Measurements from ENCODE around the gene CTSA.
"Not testable (repeated sequence)": the region's sequence is repeated elsewhere in the genome, so short reads cannot be mapped to it uniquely, and the experiment has no call there.

Gene CTSA

DNA sequence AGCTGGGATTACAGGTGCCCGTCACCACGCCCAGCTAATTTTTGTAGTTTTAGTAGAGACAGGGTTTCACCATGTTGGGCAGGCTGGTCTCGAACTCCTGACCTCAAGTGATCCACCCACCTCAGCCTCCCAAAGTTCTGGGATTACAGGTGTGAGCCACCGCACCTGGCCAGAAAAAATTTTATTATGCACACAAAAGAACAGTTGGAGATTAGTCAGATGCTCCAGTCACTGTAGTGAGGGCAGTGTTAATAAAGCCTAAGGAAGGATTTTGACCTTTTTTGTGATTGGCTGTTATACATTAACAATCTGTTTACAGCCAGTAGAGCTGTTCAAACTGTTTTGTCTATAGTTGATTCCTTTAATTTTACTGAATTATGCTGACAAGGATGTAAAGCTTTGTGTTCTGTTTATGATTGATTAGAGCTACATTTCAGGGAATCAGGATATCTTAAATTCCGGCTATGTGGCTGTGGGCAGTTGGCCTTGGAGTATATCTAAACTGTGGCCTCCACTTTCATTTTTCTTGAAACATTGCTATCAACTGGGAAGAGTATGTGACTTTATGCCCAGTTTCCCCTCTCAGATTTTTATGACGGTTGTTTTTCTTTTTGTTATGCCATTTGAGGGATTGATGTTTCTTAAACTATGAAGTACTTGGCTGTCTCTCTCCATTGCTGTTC, 23.9 kb upstream of the CTSA start:
- no peak for DNase-seq (ENCODE audit: low read depth)

DNA sequence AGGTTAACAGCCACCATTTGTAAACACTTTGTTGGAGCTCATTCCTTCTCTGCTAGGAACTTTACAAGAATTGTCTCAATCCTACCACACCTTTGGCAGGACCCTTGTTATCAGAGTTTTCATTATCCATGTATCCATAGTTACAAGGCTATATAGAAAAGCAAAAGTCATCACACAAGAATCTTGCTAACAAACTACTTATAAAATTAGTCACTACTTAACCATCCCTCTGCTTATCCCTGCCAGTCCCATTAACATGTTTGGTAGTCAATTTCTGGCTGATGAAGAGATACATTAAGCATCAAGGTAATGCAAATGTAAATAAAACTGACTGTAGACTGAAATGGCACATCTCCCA, 23.3 kb upstream of the CTSA start:
- DNase-seq (ENCODE audit: low read depth) = no peak

DNA sequence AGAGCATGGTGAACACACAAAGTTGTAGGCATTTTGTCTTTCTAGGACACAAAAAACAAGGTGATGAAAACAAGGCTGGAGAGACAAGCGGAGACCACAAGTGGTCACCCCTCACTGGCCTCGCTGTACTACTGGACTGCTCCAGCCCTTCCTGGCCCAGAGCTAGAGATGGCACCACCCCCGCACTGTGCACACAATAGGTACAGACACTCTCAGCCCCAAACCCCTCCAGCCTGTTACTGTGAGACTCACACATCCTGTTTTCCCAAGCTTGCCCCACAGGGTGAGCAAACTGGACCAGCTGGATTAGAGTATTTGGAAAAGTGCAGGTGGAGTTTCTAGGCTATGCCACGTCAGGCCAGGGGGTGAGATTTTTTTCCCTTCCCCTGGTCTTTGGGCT, 18.5 kb upstream of the CTSA start:
- no peak for DNase-seq (ENCODE audit: low read depth)

DNA sequence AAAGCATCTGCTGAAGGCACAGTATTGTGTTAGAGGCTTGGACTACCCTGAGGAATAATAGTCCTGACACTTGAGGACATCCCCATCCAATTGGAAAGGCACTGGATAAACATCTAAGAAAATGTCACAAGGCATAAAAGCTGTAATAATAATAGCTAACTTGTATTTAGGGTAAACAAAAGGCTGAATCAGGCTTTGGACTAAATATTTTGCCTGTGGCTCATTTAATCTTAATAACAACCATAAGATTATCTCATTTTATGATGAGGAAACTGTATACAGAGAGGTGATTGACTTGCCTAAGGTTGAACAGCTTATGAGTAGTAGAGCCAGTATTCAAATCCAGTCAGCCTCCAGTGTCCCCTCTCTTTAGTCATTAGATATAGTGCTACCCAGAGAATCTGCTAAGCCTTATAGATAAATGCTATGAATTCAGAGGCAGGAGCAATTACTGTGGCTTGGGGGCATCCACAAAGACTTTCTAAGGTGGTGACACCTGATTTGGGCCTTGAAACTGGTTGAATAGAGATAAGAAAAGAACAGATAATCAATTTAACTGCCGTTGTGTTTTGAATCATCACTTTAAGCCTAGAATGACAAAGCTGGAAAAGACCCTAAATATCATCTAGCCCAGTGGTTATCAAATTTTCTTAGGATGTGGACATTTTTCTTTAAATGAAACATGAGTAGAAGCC, 17.6 kb upstream of the CTSA start:
- no peak for DNase-seq (ENCODE audit: low read depth)

DNA sequence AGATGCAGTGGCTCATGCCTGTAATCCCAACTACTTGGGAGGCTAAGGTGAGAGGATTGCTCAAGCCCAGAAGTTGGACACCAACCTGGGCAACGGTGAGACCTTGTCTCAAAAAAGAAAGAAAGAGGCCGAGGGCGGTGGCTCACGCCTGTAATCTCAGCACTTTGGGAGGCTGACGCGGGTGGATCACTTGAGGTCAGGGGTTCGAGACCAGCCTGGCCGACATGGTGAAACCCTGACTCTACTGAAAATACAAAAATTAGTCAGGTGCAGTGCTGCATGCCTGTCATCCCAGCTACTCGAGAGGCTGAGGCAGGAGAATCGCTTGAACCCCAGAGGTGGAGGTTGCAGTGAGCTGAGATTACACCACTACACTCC, 17.0 kb upstream of the CTSA start:
- DNase-seq (ENCODE audit: low read depth) = not testable (repeated sequence)

DNA sequence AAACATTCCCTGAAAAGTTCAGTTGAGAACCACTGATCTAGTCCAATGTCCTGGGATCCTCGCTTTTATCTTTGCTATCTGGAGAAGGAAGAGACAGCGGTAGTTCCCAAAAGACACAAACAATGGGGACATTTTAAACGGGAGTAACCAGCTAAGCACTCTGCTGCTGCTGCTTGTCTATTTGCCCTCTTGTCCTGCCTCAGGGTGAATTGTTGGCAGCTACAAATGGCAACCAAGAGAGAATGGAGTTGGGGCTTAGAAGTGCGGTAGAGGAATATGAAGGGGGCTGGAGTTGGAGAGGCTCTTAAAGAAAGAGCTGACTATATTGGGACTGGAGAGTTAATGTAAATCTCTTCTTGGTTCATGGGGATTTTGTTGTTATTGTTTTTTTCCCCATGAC, 16.6 kb upstream of the CTSA start:
- DNase-seq (ENCODE audit: low read depth) = no peak

DNA sequence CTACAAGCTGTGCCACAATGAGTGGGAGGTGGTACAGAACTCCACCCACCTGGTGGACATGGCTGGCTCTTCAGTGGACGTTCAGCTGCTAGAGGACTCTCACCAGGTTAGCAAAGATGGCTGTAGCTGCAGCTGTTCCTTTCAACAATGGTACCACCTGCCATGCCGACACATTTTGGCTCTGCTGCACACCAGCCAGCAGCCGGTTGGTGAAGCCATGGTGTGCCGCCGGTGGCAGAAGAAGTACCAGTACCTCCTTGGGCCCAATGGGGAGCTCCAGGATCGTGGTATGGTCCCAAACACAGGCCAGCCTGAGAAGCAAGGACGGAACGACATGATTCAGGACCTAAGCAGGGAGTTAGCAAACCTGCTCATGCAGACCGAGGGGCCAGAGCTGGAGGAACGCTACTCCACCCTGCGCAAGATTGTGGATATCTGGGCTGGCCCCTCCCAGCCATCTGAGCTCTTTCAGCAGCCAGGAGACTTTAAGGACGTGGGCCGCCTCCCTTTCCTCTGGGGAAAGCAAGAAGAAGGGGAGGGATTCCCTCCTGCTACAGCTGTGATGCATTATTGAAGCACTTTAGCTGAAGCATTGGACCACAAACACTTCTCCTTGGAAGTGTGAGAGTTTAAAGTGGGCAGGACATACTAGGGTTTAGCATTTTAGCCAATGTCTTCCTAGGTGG, 12.9 kb upstream of the CTSA start:
- DNase-seq (ENCODE audit: low read depth) = no peak

DNA sequence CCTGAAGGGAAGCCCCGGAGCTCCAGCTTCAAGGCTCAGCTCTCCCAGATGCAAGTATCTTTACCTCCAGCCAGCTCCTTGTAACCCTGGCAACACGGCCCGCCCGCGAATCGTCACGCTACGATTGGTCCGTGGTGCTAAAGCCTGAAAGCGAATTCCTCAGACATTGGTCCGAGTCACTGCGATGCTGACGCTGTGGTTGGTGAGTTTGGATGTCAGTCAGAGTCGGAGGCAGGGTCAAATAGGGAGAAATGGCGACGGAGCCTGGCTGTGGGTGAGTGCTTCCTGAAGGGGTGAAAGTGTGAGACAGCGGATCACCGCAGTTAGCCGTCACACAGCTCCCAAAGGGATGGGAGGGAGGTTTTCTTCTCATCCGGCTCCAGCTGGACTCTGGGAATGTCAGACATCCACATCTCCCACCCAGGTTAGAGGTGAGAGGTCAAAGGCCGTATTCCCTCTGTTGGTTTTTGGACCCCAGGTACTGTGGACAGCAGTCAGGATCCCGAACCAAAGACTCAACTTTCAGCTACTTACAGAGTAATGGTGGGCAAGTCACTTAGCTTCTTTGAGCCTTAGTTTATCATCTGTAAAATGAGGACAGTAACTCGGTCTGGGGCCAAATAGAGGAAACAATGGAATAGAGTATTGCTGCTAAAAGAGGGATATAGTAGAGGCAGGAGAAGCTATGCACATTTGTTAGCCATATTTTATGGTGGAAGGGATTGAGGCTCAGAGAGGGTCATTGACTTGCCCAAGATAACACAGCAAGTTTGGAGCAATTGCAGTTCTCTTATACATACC, 9.9 kb upstream of the CTSA start, which contains the start of gene ZSWIM1:
Gene ZSWIM1, plus strand, starts transcription at position 240 of the 801 bp plus-strand sequence. CDS start 1,366 bp downstream, outside the sequence.
- DNase-seq (ENCODE audit: low read depth) = peak; percentile 90

DNA sequence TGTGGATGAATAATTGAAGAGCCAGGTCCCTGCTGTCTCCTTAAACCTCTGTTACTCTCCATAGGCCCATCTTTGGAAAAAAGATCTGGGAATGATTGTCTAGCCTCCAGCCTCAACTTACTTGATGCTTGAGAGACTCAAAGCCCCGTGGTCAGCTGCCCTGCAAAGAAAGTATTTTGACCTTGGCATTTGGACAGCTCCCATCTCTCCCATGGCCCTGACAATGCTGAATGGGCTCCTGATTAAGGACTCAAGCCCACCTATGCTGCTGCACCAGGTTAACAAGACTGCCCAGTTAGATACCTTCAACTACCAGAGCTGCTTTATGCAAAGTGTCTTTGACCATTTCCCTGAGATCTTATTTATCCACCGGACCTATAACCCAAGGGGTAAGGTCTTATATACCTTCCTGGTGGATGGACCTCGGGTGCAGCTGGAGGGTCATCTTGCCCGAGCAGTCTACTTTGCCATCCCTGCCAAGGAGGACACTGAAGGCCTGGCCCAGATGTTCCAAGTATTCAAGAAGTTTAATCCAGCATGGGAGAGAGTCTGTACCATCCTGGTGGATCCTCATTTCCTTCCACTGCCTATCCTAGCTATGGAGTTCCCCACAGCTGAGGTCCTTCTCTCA, 8.6 kb upstream of the CTSA start:
- DNase-seq (ENCODE audit: low read depth) = no peak

DNA sequence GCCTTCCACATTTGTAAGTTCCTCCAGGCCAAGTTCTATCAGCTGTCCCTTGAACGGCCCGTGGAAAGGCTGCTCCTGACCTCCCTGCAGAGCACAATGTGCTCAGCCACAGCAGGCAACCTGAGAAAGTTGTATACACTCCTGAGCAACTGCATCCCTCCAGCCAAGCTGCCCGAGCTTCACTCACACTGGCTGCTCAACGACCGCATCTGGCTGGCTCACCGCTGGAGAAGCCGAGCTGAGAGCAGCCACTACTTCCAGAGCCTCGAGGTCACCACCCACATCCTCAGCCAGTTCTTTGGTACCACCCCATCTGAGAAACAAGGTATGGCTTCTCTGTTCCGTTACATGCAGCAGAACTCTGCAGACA, 8.1 kb upstream of the CTSA start:
- no peak for DNase-seq (ENCODE audit: low read depth)

DNA sequence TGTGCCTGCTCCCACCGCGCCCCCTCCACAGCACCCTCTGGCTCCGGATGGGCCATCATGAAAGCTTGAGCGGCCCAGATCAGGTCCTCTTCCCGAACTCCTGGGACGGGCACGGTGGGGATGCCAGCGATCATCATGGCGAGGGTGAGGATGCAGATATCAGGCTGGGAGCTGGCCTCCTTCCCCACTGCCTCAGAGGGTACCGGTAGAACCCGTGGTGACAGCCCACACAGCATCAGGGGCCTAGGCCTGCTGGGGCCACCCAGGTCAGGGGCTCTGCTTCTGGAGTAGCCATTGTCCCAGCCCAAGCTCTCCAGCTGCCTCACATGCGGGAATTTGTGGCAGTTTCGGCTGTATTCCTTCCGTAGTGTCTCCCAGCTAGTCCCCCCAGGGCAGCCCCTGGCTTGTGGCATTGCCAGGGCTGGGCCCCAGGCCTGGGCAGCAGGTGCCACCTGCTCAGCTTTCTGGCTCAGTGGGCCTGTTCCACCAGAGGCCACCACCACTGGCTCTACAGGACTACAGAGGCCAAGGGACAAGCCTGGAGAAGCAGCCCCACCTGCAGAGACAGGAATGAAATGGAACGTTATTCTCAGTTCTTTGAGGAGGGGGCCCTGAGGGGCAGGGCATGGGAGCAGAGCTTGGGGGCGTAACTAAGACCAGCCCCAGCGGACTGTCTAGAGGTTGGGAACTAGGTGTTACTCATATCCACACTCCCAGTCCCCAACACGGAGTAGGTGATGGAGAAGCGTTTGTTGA, 4.4 kb upstream of the CTSA start:
- no peak for DNase-seq (ENCODE audit: low read depth)

DNA sequence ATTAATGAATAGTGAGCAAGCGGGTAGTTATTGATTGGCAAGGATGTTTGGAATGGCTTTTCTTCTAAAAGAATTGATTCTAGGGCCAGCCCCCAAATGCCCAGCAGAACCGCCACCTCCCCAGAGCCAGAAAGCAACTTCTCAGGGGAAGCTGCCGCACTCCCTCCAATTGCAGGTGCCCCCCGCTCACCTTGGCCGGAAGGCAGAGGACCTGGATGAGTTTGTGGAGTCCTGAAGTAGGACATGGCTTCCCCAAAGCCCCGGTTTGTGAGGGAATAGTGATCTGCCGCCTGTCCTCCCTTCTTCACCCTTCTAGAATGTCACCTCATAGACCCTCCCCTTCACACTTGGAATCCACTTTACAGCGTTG, 3.8 kb upstream of the CTSA start, which contains the start of gene SPATA25:
Gene SPATA25, minus strand, starts transcription at position 277 of the 370 bp plus-strand sequence. Its CDS starts 32 bp downstream, at position 245.
- no peak for DNase-seq (ENCODE audit: low read depth)

DNA sequence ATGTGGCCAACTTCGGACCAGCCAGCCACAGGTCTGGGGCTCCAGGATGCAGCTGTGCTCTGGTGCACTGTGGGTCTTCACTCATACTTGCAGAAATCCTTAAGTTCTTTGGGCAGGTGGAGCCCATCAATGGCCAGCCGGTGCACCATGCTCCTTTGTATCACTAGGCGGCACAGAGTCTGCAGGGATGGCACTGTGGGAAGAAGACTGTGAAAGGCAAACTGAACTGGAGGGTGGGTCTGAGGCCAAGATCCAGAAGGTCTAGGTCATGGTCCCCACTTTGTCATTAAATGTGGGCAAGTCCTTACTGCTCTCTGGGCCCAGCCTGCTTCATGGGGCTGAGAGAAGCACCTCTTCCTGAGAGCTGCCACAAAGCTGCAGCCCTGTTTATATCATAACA, 2.5 kb upstream of the CTSA start:
- DNase-seq (ENCODE audit: low read depth) = no peak

DNA sequence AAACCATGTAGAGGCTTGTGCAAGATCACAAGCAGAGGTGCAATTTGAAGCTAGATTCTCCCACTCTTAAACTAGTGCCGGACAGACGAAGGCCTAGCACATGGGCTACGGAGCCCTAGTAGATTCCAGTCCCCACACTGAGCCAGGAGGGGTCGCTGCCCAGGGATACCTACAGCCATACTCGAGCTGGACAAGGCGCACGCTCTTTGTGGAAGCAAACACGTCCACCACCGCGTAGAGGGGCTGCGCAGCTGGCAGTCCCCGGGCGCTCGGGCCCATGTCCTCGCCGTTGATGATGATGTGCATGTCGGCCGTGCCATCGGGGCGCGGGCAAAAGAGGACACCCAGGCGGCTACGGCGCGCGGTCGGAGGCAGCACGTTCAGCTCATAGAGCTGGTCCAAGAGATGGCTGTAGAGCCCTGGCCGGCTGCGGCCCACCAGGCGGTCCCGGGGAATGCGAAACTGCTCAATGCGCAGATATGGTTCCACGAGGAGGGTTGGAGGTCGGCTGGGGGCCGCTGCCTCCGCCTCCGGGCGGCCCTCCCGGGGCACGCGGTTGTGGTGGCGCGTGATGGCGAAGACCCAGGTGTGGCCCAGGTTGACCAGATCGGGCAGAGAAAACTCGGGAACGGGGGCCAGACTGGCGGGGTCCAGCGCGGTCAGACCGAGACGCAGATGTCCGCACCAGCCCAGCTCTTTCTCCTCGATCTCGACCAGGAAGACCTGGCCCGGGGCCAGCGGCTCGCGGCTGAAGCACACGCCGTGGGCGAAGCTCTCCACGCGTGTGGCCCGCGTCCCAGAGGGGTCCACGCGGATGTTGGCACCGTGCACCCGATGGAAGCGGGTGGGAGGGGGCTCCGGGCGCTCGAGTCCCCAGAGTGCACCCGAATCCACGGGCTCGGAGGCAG, 804 bp upstream of the CTSA start:
- no peak for DNase-seq (ENCODE audit: low read depth)

DNA sequence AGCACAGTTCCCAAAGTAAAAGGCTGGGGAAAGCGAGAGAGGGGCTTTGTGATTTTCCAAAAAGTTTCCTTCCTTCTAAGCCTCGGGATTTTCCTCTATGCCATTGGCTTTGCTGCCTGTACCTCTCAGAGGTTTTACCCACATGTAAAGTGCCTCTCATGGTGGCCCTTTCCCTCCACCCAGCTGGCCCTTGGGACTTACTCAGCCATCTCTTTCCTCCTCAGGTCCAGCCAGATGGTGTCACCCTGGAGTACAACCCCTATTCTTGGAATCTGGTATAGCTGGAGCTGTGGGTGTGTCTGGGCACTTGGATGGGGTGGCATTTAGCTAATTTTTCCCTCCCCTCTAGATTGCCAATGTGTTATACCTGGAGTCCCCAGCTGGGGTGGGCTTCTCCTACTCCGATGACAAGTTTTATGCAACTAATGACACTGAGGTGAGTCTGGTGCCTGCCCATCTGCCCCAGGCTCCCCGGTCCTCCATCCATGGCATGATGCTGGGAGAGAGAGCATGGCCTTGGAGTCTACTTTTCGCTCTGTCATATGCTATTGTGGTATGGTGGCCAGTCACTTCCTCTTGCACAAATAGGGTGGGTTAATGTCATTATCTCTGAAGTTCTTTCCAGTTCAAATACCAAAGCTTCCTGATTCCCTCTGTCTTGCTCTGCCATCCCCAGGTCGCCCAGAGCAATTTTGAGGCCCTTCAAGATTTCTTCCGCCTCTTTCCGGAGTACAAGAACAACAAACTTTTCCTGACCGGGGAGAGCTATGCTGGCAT, 1.1 kb downstream of the CTSA start:
- no peak for DNase-seq (ENCODE audit: low read depth)

DNA sequence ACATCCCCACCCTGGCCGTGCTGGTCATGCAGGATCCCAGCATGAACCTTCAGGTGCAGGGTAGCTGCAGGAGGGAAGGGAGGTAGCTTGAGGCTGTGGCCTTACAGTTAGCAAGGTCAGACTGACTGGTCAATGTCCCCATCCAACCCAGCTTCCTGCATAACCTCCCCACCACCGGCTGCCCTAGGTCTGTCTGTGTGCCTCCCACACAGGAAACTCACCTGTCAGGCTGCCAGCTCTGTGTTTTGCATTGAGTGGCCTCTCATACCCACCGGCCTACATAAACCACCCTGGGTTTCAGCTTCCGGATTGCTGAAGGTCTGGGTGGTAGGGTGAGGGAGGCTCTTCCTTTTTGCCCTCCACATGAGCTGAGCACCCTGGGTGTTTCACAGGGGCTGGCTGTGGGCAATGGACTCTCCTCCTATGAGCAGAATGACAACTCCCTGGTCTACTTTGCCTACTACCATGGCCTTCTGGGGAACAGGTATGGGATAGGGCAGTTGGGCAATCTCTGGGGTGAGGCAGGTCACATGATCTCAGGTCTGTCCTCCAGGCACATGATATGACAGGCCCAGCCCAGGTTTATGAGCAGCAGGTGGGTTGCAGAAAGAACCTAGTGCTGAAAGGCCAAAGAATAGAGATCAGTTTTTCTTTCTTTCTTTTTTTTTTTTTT, 1.8 kb downstream of the CTSA start:
- no peak for DNase-seq (ENCODE audit: low read depth)

DNA sequence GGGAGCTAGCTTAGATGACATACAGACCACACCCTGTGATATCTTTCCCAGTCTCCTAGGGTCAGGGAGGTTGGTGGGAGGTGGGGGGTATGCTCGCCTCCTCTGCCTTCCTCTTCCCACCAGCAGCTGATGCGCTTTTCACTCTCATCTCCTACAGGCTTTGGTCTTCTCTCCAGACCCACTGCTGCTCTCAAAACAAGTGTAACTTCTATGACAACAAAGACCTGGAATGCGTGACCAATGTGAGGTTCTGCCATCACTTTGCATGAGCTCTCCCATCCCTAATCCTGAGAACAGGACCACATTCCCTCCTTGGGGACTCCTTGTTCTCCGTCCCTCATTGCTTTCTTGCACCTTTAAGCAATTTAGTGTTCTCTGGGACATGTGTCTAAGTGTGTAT, 2.7 kb downstream of the CTSA start:
- no peak for DNase-seq (ENCODE audit: low read depth)

DNA sequence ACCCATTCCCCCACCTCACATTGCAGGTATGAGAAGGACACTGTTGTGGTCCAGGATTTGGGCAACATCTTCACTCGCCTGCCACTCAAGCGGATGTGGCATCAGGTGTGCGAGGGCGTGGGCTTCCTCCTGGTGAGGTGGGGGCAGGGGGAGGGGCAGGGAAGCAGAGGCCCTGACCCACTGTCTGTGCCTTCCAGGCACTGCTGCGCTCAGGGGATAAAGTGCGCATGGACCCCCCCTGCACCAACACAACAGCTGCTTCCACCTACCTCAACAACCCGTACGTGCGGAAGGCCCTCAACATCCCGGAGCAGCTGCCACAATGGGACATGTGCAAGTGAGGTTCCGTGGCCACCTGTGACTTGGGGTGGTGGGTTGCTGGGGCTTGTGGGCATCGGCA, 3.7 kb downstream of the CTSA start:
- DNase-seq (ENCODE audit: low read depth) = no peak

DNA sequence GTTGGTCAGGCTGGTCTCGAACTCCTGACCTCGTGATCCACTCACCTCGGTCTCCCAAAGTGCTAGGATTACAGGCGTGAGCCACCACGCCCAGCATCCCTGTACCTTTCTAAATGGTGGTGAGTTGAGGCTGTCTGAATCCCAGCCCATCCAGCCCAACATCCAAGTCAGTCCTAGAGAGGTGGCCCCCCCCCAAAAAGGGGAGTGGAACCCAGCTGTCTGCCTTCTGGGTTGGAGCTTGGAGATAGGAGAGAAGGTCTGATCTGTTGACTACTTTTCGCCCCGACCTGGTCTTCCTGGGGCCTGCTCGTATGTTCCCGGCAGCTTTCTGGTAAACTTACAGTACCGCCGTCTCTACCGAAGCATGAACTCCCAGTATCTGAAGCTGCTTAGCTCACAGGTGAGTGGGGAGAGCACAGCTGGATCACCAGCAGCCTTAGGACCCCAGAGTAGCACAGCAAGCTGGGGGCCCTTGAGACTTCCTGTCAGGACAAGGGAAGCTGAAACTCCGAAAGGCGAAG, 5.6 kb downstream of the CTSA start:
- DNase-seq (ENCODE audit: low read depth) = no peak
